Kidney glomerular epithelial cell (primary cell): ENCODE measurements around the gene CCDC68.

Source experiments
- DNase-seq: peaks from one replicate; lab custom pipeline; 2025; lab: John Stamatoyannopoulos, UW

Gene CCDC68

DNA sequence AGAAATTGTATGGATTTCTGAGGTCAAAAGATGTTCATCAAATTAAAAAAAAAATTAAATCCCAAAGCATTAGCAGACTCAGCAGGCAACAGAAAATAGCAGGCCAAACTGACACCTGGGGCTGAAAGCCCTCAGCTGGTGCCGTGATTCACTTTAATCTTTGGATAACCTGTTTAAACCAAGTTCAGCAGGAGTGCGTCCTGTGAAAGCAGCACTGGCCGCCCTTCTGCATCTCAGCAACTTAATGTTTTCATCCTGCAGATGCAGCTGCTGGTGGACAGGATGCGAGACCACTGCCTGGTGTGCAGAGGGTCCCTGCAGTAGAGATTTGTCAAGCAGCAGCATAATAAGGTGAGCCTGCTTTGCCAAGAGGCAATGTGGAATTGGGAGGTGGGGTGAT, 41.2 kb downstream of the CCDC68 start:
- no peak for DNase-seq

DNA sequence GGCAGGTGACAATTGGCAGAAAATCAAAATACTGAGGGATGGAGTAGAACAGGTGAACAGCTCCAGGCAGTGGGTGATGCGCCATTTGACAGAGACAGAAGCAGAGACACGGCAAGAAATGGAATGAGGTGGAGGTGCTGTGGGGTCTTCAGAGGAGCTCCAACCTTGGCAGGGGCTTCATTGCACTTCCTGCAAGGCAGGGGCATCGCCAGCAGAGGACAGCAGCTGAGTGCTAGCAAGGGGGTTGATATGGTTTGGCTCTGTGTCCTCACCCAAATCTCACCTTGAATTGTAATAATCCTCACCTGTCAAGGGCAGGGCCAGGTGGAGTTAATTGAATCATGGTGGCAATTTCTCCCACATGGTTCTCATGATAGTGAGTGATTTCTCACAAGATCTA, 42.8 kb downstream of the CCDC68 start:
- DNase-seq = no peak

DNA sequence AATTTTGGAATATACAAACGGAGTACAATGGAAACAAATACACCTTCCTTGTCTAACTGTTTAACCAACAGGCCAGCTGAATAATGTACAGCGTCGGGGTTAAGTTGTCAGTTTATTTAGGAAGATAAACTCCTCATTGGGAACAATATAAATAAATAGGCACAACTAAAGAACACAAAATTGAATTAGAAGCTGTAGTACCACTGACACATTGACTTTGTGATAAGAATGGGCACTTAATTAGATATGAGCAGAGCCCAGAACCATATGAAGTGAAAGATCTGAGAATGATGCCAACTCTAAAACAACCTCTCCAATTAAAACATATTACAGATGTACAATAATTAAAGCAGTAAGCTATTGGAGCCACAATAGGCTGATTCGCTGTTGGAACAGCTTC, 44.4 kb downstream of the CCDC68 start:
- no peak for DNase-seq

DNA sequence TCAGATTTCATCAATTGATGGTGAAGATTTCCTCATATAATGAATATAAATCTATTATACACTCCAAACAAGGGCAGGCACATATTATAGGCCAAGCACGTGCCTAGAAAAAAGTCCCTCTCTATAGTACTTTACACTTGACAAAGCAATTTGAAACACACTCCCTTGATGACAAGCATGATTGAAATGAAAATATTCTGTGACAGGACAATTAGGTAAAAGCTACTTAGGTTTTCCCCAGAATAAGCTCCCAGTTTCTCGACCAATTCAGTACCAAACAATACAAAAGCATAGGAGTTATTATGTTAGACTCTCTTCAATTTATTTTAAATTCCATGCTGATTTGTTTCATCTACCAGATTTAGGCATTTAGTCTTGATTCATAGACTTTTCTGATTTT, 47.7 kb downstream of the CCDC68 start:
- no peak for DNase-seq

DNA sequence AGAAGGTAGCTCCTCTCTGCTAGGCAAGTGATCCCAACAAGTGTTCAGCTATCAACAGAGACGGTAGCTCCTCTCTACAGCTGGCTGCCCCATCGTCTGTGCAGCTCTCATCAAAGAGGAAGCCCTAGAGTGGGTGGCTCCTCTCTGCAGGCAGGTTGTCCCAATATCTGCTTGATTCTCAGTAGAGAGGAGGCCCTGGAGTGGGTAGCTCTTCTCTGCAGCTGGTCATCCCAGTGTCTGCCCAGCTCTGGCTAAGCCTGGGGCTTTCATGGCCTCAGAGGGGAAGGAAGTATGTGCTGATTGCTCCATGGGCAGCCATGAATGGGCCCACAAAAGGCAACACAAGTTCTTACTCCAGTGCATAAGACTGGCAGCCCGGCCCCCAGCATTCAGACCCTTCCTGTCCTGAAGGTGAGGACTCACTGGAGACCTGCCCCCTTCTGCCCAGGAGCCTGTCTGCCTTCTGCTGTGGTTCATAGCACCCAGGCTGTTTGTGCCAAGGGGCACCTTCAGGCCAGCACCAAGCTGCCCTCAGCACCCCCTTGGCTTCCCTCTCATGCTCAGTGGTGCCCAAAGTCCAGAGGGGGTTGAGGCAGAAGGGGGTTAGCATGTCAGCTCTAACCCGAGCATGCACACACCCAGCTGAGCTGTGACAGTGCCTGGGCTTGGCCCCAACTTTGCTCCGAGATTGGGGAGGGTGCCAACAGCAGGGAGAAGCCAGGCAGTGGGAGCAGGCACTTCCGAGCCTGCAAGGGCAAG, 48.9 kb downstream of the CCDC68 start:
- DNase-seq = no peak

DNA sequence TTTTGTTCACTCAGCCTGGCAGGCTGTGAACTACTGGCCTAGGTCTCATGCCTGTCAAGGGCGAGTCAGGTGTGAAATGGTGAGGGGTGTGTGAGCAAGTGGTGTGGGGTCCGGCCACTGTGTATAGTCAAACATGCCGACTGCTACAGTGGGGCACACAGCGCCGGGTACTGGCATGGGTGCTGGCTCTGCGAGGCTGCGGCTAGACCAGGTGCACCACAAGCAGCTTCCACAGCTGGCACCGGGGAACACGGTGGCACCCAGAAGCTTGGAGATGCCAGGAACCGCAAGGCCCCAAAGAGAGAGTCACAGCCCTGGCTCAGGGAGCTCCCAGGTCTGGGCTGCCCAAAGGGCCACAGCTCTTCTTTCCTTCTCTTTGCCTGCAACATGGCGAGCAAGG, 49.7 kb downstream of the CCDC68 start:
- DNase-seq = no peak

DNA sequence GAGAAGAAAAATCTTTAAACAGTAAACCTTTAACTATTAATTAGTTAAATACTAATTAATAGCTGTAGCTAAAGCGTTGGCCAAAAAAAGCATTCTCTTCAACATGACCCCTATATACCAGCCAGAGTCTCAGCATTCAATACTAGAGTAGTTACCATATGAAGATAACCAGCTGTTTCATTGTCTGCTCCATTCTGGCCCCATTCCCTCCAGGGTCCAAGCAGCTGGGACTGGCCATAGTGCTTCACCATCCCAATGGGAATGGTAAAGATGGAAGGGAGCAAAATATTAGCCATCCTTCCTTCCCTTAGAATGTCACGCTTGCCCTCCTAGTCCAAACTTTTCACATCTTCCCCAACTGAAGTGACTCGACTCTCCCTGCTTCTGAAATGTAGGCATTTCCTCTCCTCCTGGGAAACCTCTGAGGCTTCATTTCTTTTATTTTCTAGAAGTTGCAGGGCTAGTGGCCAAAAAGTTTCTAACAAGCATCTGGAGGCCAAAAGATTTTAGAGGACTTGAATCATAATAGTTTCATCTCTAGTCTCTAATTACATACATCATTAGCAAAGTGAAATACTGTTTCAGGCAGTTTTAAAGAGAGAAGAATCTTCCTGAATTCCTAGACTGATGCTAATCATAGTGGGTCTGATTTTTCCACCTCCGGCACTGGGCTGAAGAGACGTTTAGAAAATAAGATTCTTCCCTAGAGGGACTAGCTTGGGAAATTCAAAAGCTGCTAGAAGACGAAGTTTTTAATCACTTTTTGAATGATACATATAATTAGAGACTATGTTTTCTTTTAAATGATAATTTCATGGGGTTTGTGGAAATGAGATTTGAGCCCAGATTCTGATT, 52.7 kb downstream of the CCDC68 start:
- DNase-seq = no peak

DNA sequence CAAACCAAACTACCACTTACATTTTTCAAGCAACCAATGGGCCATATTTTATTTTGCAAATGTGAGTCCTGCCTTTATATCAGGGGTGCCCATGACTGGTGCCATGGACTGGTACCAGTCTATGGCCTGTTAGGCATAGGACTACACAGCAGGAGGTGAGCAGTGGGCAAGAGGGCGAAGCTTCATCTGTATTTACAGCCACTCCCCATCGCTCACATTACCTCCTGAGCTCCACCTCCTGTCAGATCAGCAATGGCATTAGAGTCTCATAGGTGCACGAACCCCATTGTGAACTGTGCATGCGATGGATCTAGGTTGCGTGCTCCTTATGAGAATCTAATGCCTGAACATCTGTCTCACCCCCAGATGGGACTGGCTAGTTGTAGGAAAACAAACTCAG, 53.6 kb downstream of the CCDC68 start:
- DNase-seq = no peak

DNA sequence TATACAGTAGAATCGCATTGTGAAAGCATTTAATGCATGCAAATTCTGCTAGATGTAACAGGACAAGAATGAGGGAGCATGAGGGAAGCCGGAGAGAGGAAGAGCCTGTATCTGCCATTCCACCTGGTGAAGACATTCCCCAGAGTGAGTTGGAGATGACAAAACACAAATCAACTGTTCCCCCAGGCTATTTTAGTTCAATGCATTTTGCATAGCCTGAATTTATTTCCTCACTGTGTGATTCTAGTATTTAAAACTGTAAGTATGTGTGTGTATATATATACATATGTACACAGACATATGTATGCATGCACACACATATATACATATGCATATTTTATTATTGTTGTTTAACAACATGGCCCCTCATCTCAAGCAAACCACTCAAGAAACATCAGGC, 54.7 kb downstream of the CCDC68 start:
- no peak for DNase-seq

DNA sequence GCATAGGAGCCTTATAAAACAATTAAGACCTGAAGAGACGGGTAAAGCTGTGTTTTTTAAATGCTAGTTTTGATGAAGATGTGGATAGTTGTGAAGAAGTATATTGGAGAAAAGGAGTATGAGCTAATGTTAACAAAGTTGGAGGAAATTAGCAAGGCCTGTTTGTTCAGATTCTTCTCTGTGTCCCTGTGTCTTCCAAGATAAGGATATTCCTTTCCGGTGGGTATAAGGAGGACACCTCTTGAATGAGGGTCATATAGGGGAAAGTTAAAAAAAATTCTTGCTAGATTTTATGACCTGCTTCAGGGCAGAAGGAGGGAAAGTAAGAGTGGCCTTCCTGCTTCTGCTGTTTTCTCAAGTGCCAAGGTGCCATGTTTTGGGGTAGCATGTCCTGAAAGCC, 59.0 kb downstream of the CCDC68 start:
- DNase-seq = no peak

DNA sequence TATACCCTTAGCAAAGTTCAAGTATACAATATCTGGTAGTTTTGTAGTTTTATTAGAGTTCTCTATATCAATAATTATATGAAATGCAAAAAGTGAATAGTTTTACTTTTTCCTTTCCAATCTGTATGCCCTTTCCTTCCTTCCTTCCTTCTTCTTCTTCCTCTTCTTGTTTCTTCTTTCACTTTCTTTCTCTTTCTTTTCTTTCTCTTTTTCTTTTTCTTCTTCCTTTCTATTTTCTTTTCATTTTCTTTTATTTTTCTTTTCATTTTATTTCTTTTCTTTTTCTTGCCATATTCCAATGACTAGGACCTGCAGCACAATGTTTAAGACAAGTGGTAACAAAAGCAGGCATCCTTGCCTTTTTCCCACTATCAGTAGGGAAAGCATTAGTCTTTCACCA, 59.8 kb downstream of the CCDC68 start:
- DNase-seq = no peak

DNA sequence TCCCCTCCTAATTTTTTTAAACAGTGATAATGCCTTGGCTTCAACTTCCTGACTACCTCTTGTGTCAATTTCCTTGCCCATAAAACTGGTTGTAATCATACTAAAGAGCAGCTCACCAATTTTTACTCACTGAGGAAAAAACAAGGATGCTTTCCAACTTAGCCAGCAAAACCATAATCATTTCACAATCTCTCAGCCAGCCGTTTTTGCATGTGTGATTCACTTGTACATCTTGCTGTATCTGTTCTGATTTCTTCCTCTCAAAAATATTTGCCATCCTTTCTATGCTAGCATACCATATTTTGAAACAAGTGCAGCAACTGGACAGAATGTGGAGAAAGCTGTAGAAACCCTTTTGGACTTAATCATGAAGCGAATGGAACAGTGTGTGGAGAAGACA, 70.3 kb downstream of the CCDC68 start:
- no peak for DNase-seq

DNA sequence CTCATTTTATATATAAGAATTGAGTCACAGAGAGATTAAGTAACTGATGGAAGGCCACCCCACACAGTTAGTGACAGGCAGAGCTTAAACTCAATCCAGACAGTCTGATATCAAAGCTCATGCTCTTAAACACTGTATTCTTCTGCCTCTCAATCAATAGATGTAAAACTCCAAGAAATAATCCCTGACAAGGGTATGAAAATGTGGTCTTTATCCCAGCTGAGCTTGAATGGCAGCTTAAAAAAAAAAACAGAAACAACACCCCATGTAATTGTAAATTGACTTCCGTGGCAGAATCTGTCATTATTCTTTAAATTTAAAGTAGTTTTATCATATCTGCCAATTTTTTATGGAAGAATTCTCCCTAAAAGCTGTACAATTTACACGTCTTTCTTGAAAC, 70.9 kb downstream of the CCDC68 start:
- no peak for DNase-seq

DNA sequence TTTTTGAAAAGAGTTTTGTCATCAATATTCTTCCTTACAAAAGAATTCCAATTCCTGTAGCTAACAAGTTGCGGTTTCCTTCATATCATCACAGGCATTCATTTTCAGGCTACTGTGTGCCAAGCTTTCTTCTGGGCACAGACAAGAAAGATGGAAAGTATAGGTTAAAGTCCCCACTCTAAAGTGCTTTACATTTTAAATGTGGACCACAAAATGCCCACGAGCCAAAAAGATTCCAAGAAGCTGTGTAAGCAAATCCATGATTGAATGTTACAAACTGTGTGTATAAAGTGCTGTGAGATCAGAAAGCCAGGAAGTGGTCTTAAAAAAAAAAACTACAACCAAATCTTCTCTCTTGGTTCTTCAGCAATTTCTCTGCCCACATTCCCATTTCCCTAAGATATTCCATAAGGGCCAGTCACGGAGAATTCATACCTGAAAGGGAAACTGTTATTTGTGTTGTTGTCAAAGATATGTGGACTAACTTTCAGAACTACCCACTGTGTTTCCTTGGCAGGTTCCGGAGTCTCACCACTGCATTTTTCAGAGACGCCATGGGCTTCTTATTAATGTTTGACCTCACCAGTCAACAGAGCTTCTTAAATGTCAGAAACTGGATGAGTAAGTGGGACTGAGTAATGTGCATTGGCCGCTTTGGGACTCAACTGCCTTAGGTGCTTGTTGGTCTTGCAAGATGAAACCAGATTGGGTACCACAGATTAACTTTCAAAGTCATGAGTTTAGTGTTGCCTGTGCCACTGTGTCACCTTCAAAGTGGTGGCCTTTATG, 75.3 kb downstream of the CCDC68 start:
- no peak for DNase-seq

DNA sequence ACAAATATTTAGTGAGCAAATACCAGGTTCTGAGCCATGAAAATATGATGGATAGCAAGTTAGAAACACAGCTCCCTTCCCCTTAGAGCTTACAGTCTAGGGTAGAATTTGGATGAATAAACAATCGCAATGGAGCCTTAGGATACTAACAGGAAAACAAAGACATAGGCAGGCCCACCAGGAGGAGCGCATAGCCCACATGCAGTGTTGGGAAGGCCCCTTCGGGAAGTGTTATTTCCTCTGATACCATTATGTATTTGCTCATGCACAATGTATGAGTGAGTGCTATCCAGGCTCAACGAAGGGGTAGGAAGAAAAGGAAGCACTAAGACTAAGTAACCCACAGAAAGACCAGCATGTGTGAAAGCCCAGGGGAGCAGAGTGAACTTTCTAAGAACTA, 76.9 kb downstream of the CCDC68 start:
- no peak for DNase-seq

DNA sequence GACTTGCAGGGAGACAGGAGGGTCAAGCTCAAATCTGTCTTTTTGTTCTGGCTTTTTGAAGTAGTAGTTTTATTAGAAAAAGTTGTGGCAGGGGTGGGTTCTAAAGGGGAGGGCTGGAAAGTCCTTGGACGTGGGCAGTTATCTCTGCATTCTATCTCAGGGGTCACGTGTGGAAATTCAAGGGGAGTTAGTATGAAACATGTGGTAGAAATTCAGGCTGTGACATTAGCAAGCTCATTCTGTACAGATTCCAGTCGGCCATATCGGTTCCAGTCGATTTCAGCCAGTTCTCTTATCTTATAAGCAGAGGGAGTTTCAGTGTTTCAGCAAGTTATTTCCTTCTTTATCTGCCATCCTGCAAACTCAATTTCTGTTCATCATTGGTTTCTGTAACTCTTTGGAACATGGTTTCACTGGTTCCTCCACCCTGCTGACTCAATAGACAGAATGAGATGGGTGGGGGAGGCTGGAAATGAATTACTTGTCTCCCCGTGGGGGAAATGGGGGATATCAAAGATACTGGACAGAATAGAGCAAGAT, 78.0 kb downstream of the CCDC68 start:
- DNase-seq = no peak

DNA sequence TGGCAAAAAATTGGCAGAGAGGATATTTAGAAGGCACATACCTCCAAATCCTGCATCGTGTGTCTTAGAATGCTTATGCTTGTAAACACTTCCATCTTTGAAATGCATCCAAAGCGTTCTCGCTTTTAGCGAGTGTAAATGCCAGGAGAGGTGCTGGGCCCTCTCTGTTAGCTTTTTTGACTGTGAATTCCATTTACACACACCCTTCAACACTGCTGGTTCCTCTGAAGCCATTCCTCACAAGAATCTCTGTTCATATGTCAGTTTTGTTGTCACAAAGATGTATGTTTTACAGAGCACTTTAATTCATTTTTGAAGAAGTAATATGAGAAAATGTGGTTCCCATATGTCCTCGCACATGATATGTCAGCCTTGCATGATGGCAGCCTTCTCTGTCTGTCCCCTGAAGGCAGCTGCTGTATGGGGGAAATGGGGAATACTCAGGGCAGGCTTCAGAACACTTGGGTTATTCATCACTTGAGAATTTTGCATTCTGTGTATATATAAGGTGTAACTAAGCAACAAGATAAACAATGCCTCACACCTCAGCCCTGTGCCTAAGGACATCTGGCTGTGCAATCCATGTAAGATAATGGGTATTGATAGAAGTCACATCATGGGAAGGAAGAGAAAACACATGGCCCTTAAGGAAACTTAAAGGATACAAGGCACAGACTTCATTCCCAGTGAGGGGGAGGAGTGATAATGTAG, 78.7 kb downstream of the CCDC68 start:
- peak; percentile 15 for DNase-seq

DNA sequence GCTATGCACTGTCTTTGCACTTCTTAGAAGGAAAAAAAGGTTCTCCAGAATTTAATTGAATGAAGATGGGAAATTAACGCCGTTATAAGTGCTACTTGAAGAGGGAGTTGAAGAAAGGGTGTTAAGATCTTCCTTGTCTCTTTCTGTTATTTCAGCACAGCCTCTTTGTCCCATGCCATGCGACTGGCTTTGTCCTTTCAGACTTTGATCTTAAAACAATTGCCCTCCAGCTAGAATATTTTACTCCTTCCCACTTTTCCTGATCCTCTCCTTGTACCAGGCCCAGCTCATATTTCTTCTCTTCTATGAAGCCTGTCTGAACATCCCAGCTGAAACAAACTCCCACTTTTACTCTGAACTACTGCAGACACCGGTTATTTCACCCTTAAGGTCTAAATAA, 79.6 kb downstream of the CCDC68 start:
- DNase-seq = no peak

DNA sequence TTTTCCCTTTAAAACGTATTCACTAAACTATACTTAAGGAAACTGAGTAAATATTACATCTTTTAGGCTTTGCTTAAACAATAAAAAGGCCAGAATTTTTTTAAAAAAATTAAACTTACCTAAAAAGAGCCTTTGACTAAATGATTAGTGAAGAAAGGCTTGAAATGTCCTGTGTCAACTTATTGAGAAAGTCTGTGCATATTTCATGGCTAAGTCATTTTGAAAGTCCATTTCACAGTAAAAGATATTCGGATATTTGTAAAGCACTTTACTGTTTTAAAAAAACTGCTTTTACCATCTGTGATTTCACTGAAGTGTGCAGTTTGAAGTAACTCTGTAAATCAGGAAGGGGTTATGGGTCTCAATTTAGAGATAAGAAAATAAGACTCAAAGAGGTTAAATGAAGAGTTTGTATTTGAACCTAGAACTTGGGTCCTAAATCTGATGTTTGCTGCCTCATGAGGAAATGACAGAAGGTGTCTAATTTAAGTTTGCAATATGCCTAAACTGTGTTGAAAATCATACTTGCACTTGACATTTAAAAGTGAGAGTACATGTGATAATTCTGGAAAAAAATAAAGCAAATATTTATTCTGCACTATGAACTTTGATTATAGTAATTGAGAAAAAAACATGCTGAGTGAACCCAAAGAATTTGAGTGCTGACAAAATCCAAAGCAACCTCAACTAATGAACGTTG, 80.5 kb downstream of the CCDC68 start:
- DNase-seq = no peak

DNA sequence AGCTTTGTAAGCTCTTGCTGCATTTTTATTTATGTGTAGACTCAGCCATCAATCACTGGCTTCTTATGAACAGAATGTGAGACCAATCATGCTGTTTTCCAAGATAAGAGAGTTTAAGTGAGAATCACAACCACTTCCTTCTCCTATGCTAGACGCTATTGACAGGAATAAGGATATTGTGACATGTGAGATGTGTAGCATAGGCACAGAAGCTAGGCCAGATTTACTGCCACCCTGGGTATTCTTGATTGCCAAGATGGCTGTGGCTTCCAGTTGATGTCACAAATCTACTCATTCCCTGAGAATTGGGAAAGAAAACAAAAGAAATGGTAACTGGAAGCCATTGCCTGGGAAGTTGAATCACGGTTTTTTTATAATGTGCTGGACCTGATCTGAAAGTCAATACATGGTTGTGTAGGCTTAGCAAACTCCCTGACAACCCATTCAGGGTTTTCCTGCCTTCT, 81.1 kb downstream of the CCDC68 start:
- DNase-seq = no peak

DNA sequence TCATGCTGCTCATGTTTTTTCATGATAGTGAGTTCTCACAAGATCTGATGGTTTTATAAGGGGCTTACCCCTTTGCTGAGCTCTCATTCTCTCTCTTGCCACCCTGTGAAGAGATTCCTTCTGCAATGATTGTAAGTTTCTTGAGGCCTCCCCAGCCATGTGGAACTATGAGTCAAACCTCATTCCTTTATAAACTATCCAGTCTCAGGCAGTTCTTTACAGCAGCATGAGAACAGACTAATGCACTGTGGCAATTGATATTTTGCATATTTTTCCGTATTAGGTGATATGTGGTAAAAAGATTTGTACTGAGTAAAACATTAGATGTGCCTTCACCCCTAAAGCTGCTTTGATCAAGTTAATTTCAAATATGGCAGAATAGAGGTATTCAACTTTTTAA, 82.2 kb downstream of the CCDC68 start:
- DNase-seq = no peak
